LNCaP clone FGC (cell line): Measurements from ENCODE around the gene TTLL13.
"Not testable (repeated sequence)": the region's sequence is repeated elsewhere in the genome, so short reads cannot be mapped to it uniquely, and the experiment has no call there.

ENCODE experiments used
- DNase-seq: peaks from one replicate; pipeline ENCODE4 v3.0.0-alpha.2; 2011; ENCODE audit warnings: low read depth
- H3K4me3 ChIP-seq: 2 replicates; pipeline ENCODE4 v1.5.1; 2011; ENCODE audit warnings: mild to moderate bottlenecking, low read depth, low read length, control low read depth
- CTCF ChIP-seq: IDR thresholded peaks from 2 replicates; pipeline ENCODE4 v1.5.1; 2012; ENCODE audit warnings: mild to moderate bottlenecking; ENCODE audit not compliant: control insufficient read depth, insufficient read depth; ENCODE audit errors: extremely low read depth

TTLL13 gene

GRCh38 chr15:90291679-90292356 lies 42.5 kb downstream of the TTLL13 start:
- no peak overlapping the region for H3K4me3 ChIP-seq
- no peak for TF ChIP-seq CTCF
- no peak for DNase-seq

GRCh38 chr15:90293040-90293810 lies 43.9 kb downstream of the TTLL13 start:
- peak; percentile 93 for TF ChIP-seq CTCF

GRCh38 chr15:90294159-90294558 lies 44.8 kb downstream of the TTLL13 start:
- no peak for TF ChIP-seq CTCF
- H3K4me3 ChIP-seq, result peak overlapping the region; percentile 38
- no peak for DNase-seq

More at GRCh38 chr15:90293040-90293810, 43.9 kb downstream of the TTLL13 start:
- DNase-seq, result peak; percentile 93
- H3K4me3 ChIP-seq, result peak overlapping the region; percentile 38

- no peak for TF ChIP-seq CTCF
- DNase-seq, result no peak
- H3K4me3 ChIP-seq, result no peak overlapping the region
Observed at GRCh38 chr15:90294601-90295269, 45.4 kb downstream of the TTLL13 start.

- no peak for DNase-seq
- no peak overlapping the region for H3K4me3 ChIP-seq
- TF ChIP-seq CTCF, result no peak
Observed at GRCh38 chr15:90295270-90295648, 45.9 kb downstream of the TTLL13 start.

- H3K4me3 ChIP-seq, DNase-seq: not testable (repeated sequence)
Observed at GRCh38 chr15:90296316-90296884, 47.0 kb downstream of the TTLL13 start.

- H3K4me3 ChIP-seq, result no peak overlapping the region
- no peak for TF ChIP-seq CTCF
Observed at GRCh38 chr15:90297021-90297420, 47.7 kb downstream of the TTLL13 start.

More at GRCh38 chr15:90297021-90297420, 47.7 kb downstream of the TTLL13 start:
- DNase-seq, result no peak
